GM12891 (cell line): ENCODE measurements around the gene LYSMD1.

Experiments
- DNase-seq: peaks from one replicate; pipeline ENCODE4 v3.0.0; 2011; ENCODE audit warnings: low spot score; ENCODE audit not compliant: insufficient read length
- FAIRE-seq: peaks from 2 replicates; lab custom pipeline; 2011; peaks lifted over from hg19 to GRCh38; lab: Jason Lieb, UNC
- PAX5 ChIP-seq: IDR thresholded peaks from 2 replicates; pipeline ENCODE4 v1.6.1; 2011; ENCODE audit warnings: low read length, moderate library complexity, mild to moderate bottlenecking; ENCODE audit not compliant: insufficient read depth, severe bottlenecking
- POLR2A ChIP-seq: IDR thresholded peaks from 2 replicates; pipeline ENCODE4 v1.6.1; 2011; ENCODE audit warnings: low read depth, low read length, control low read depth
- POLR2AphosphoS5 ChIP-seq: IDR thresholded peaks from 2 replicates; pipeline ENCODE4 v1.6.1; 2011; ENCODE audit warnings: low read depth, low read length, control low read depth
- POU2F2 ChIP-seq: IDR thresholded peaks from 2 replicates; pipeline ENCODE4 v1.6.1; 2011; ENCODE audit warnings: low read depth, mild to moderate bottlenecking, control low read depth, low read length, moderate library complexity
- SPI1 ChIP-seq: IDR thresholded peaks from 2 replicates; pipeline ENCODE4 v1.6.1; 2011; ENCODE audit warnings: low read depth, low read length, control low read depth
- TAF1 ChIP-seq: IDR thresholded peaks from 2 replicates; pipeline ENCODE4 v1.6.1; 2011; ENCODE audit warnings: low read depth, low read length, control low read depth

LYSMD1 gene

DNA sequence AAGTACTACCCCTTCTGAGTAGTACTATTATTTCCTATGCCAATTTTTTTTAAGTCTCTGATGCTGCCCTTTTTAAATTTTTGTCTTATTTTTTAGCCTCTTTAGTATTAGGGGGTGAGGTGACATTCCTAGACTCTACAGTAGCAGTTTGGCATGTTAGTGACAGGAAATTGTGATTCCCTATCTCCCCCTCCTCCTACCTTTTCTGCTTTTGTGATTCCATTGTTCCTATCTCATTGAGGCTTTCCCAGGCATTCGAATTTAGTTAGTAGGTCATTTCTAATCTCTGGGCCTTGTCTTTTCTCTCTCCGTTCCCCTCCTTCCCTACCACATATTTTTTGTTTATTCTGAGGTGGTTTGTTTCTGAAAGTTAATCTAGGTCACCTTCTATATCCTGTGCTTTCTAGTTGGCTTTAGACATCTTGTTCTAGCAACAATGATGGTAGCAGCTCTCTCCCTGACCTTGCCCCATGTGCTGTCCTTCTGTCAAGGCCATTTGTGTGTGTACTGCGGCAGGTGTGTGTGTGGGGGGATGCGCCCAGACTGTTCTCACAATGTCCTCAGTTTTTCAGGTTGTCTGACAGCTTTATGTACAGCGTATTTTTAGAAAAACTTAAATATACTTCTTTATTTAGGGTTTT lies 40.8 kb downstream of the LYSMD1 start:
- FAIRE-seq = no peak
- DNase-seq = no peak
- TF ChIP-seq POLR2A (no peak), POLR2AphosphoS5 (no peak), POU2F2 (no peak), PAX5 (no peak), TAF1 (no peak), SPI1 (no peak)

DNA sequence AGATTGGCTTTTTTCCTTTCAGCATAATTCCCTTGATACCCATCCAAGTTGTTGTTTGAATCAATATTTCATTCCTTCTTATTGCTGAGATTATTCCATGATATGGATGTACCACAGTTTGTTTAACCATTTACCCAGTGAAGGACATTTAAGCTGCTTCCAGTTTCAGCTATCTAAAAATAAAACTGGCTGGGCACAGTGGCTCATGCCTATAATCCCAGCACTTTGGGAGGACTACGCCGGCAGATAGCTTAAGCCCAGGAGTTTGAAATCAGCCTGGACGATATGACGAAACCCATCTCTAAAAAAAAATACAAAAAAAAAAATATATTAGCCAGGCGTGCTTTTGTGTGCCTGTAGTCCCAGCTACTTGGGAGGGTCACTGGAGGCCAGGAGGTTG lies 51.8 kb downstream of the LYSMD1 start:
- FAIRE-seq (no peak), DNase-seq (no peak)
- TF ChIP-seq POLR2A (no peak), SPI1 (no peak), POU2F2 (no peak), TAF1 (no peak), POLR2AphosphoS5 (no peak), PAX5 (no peak)
